CD14-positive monocyte (primary cell): ENCODE measurements around the gene EQTN. TPM values are rescaled to one million over a fixed set of nuclear protein-coding genes. Genes with fewer than 3 reads are reported as not detected.

Experiments used
- DNase-seq, 3 donors: peaks; one replicate each; pipeline ENCODE4 v3.0.0-alpha.2; 2011 to 2022
- H2AFZ ChIP-seq: 2 replicates; pipeline ENCODE4 v1.6.0; 2012; ENCODE audit warnings: mild to moderate bottlenecking, low read depth, low read length, inconsistent platforms; ENCODE audit not compliant: insufficient read depth, poor library complexity, severe bottlenecking
- H3K27ac ChIP-seq, 2 donors: 1 replicate in 1 of 2; 2 replicates in 1 of 2; pipeline ENCODE4 v1.5.1; 2012 to 2013; ENCODE audit warnings: low read length in 2 of 2, control low read depth in 1 of 2, inconsistent platforms in 1 of 2, low read depth in 1 of 2, mild to moderate bottlenecking in 1 of 2
- H3K27me3 ChIP-seq, 2 donors: one replicate each; pipeline versions ENCODE4 v1.6.0 to v1.6.1; 2011 to 2013; ENCODE audit warnings: low read length in 2 of 2; ENCODE audit not compliant: control insufficient read depth in 2 of 2, insufficient read depth in 2 of 2
- H3K36me3 ChIP-seq, 2 donors: replicated peaks in 1 of 2; 1 replicate in 1 of 2; 2 replicates in 1 of 2; pipeline versions ENCODE4 v1.5.1 to v1.6.1; 2012 to 2013; ENCODE audit warnings: low read length in 2 of 2, control low read depth in 1 of 2, inconsistent platforms in 1 of 2, mild to moderate bottlenecking in 1 of 2; ENCODE audit not compliant: insufficient read depth in 2 of 2, control insufficient read depth in 1 of 2
- H3K4me1 ChIP-seq, 2 donors: 1 replicate in 1 of 2; 2 replicates in 1 of 2; pipeline versions ENCODE4 v1.5.1 to v1.6.1; 2012 to 2013; ENCODE audit warnings: low read length in 2 of 2, control low read depth in 1 of 2, inconsistent platforms in 1 of 2, mild to moderate bottlenecking in 1 of 2, moderate library complexity in 1 of 2; ENCODE audit not compliant: insufficient read depth in 2 of 2, control insufficient read depth in 1 of 2
- H3K4me2 ChIP-seq: replicated peaks from 2 replicates; pipeline ENCODE3; 2012; ENCODE audit warnings: low read length, moderate library complexity, mild to moderate bottlenecking; ENCODE audit not compliant: poor library complexity, severe bottlenecking; ENCODE audit errors: extremely low read depth
- H3K4me3 ChIP-seq, 3 experiments: fragments of 200-600 bp in 1 of 3; sonication (generic) in 1 of 3; replicated peaks in 1 of 3; 1 replicate in 2 of 3; 2 replicates in 1 of 3; pipeline ENCODE4 v1.5.1; 2011 to 2013; ENCODE audit warnings: low read length in 3 of 3, mild to moderate bottlenecking in 3 of 3, control low read depth in 2 of 3, low read depth in 2 of 3, inconsistent platforms in 1 of 3, moderate library complexity in 1 of 3
- H3K79me2 ChIP-seq: 2 replicates; pipeline ENCODE4 v1.6.0; 2012; ENCODE audit warnings: mild to moderate bottlenecking, control low read depth, inconsistent platforms, low read length, moderate library complexity; ENCODE audit not compliant: insufficient read depth
- H3K9ac ChIP-seq: 2 replicates; pipeline ENCODE4 v1.6.0; 2017; ENCODE audit warnings: low read length, mild to moderate bottlenecking; ENCODE audit not compliant: insufficient read depth, poor library complexity, severe bottlenecking
- H3K9me3 ChIP-seq, 2 donors: replicated peaks in 1 of 2; 1 replicate in 1 of 2; 2 replicates in 1 of 2; pipeline versions ENCODE4 v1.5.1 to v1.6.1; 2012 to 2013; ENCODE audit warnings: low read length in 2 of 2, control low read depth in 1 of 2; ENCODE audit not compliant: control insufficient read depth in 1 of 2, insufficient read depth in 1 of 2
- H4K20me1 ChIP-seq: 2 replicates; pipeline ENCODE4 v1.6.0; 2012; ENCODE audit warnings: mild to moderate bottlenecking, low read length, control low read depth, moderate library complexity; ENCODE audit not compliant: insufficient read depth
- H3K27ac Mint-ChIP-seq, 7 donors: one replicate each; pipeline ENCODE4 v1.8.0; 2020; ENCODE audit warnings: mild to moderate bottlenecking in 7 of 7, mixed read lengths in 7 of 7, moderate library complexity in 6 of 7, inconsistent platforms in 2 of 7
- H3K27me3 Mint-ChIP-seq, 3 donors: one replicate each; pipeline ENCODE4 v1.8.0; 2021 to 2022; ENCODE audit warnings: low read depth in 3 of 3, mild to moderate bottlenecking in 3 of 3, mixed read lengths in 3 of 3, moderate library complexity in 3 of 3, inconsistent platforms in 1 of 3
- H3K36me3 Mint-ChIP-seq, 2 donors: one replicate each; pipeline ENCODE4 v1.8.0; 2020; ENCODE audit warnings: mixed read lengths in 2 of 2, inconsistent platforms in 1 of 2, mild to moderate bottlenecking in 1 of 2
- H3K4me1 Mint-ChIP-seq: one replicate; pipeline ENCODE4 v1.8.0; 2020; ENCODE audit warnings: mild to moderate bottlenecking, mixed read lengths
- H3K4me3 Mint-ChIP-seq, 2 donors: one replicate each; pipeline ENCODE4 v1.8.0; 2020; ENCODE audit warnings: mild to moderate bottlenecking in 2 of 2, mixed read lengths in 2 of 2, moderate library complexity in 1 of 2
- H3K9me3 Mint-ChIP-seq, 7 donors: one replicate each; pipeline ENCODE4 v1.8.0; 2020 to 2022; ENCODE audit warnings: mixed read lengths in 7 of 7, mild to moderate bottlenecking in 6 of 7, moderate library complexity in 6 of 7, inconsistent platforms in 2 of 7
- WGBS: methylation state at CpG from one replicate; pipeline ENCODE4 v1.1.5; 2013; ENCODE audit warnings: missing lambda C conversion rate; ENCODE audit not compliant: insufficient coverage; 5-methylcytosine and 5-hydroxymethylcytosine counted together
- intact Hi-C, 2 donors: fragments of 100-400 bp; cut with micrococcal nuclease; formaldehyde crosslinking; loops; one replicate each; pipeline versions ENCODE4 v1.15.0 to v1.15.1; 2023
- polyA plus RNA-seq, 3 donors: library from polyadenylated mRNA; depleted of rRNA in 1 of 3; unstranded in 2 of 3; stranded (reverse) in 1 of 3; fragments of 300-500 nt in 2 of 3; fragments of >200 nt in 1 of 3; fragmentation: Illumina TruSeq in 2 of 3; gene quantifications; 1 replicate in 2 of 3; 2 replicates in 1 of 3; pipeline ENCODE4 v1.2.3, GENCODE V29; 2012 to 2021
- TF ChIP-seq, protein P1 (sequence below): fragments of 200-600 bp; IDR thresholded peaks from one replicate; pipeline ENCODE4 v1.8.0; 2022; ENCODE audit warnings: antibody characterized with exemption, mild to moderate bottlenecking

Gene EQTN
- polyA plus RNA-seq, 3 donors, result not detected

DNA sequence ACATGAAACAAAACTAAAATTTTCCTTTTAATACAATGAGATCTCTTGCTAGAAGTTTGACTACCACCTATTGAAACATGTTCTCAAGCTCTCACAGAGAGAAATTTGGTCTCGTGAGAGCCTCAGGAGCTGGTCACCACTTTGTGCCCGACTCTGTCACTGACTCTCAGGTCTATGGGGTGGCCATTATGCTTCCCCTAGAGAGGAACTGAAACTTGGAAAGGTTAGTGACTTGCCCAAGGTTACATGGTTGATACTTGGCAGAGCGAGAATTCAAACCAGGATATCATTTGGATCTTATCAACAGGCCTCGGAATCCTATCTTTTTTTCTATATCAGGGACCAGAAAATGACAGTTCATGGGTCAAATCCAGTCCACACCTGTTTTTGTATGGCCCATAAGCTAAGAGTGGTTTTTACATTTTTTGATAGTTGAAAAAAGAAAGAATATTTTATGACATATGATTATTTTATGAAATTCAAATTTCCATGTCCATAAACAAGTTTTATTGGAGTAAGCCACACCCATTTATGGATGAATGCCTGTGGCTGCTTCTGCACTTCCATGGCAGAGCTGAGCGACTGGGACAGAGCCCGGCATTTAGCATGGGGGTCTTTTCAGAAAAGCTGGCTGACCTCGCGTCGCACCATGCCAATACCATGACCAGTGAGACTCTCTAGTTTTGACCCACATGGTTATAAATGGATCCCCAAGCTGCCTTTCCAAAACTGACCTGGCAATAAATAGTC is 44.8 kb upstream of the EQTN start:
- Histone ChIP-seq H4K20me1 (no peaks in the 10 kb centered on the region), H3K27me3 (no peaks in the 10 kb centered on the region), H3K36me3 (no peaks in the 10 kb centered on the region), H3K79me2 (no peaks in the 10 kb centered on the region), H3K4me1 (peaks cover 40 to 43% of the 10 kb centered on the region in 2 donors), H2AFZ (peak overlapping the region; percentile 45), H3K4me2 (peak overlapping the region; percentile 38), H3K9ac (no peak overlapping the region), H3K27ac (peak overlapping the region; percentile 26 to 75), H3K4me3 (peak overlapping the region in 1 of 3 experiments; percentile 32), H3K9me3 (no peaks in the 10 kb centered on the region)
- Mint-ChIP-seq H3K4me3 (peak overlapping the region; percentile 54 to 80), H3K36me3 (peaks cover 0 to 6% of the 10 kb centered on the region in 2 donors), H3K27ac (peak overlapping the region; percentile 81 to 94 (median 91)), H3K27me3 (peaks cover 0 to 3% (median 0%) of the 10 kb centered on the region in 3 donors), H3K9me3 (peaks cover 0 to 2% (median 0%) of the 10 kb centered on the region in 7 donors), H3K4me1 (peaks cover 49% of the 10 kb centered on the region)
- WGBS, result 50% methylated on average over 2 of the region's 9 CpGs
- TF ChIP-seq, protein P1, sequence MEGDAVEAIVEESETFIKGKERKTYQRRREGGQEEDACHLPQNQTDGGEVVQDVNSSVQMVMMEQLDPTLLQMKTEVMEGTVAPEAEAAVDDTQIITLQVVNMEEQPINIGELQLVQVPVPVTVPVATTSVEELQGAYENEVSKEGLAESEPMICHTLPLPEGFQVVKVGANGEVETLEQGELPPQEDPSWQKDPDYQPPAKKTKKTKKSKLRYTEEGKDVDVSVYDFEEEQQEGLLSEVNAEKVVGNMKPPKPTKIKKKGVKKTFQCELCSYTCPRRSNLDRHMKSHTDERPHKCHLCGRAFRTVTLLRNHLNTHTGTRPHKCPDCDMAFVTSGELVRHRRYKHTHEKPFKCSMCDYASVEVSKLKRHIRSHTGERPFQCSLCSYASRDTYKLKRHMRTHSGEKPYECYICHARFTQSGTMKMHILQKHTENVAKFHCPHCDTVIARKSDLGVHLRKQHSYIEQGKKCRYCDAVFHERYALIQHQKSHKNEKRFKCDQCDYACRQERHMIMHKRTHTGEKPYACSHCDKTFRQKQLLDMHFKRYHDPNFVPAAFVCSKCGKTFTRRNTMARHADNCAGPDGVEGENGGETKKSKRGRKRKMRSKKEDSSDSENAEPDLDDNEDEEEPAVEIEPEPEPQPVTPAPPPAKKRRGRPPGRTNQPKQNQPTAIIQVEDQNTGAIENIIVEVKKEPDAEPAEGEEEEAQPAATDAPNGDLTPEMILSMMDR, result no peak
- intact Hi-C loops, result no loop called here
- peak; percentile 47 to 77 (median 71) for DNase-seq

DNA sequence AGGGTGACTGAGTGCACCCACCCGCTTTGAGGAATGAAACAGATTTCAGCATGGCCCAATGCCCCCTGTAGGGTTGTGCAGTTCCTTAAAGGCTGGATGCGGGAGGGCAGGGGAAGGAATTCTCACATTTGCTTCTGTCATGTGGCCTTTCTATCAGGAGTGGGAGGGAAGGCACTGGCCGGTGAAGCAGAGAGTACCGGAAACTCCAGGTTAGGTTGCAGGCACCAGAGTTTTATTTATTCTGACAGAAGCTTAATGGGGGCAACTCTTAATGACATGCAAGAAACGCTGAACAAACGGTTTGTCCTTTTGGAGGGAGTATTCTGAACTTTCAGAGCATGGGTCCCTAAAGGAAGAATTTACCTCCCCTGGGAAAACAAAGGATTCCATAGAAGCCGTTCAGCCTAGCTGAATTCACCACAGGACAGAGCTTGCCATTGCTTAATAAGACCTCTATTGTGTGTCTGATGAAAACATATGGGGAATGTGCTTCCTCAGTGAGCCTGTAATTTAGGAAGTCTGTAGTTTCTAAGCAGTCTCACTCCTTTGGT is 44.1 kb upstream of the EQTN start:
- no peak overlapping the region for H3K9ac ChIP-seq
- peak; percentile 13 to 67 (median 64) for DNase-seq
- Mint-ChIP-seq H3K36me3 (peaks cover 3 to 8% of the 10 kb centered on the region in 2 donors), H3K9me3 (peaks cover 0 to 2% (median 0%) of the 10 kb centered on the region in 7 donors), H3K27me3 (peaks cover 0 to 3% (median 0%) of the 10 kb centered on the region in 3 donors), H3K4me3 (peak overlapping the region; percentile 54 to 80), H3K4me1 (peaks cover 52% of the 10 kb centered on the region), H3K27ac (peak overlapping the region; percentile 81 to 94 (median 91))
- H3K79me2 ChIP-seq, result no peaks in the 10 kb centered on the region
- WGBS, result 85% methylated on average over 4 of the region's 7 CpGs
- no peaks in the 10 kb centered on the region for H3K9me3 ChIP-seq
- peak overlapping the region; percentile 45 for H2AFZ ChIP-seq
- intact Hi-C loops, result no loop called here
- no peaks in the 10 kb centered on the region for H4K20me1 ChIP-seq
- peaks cover 43 to 47% of the 10 kb centered on the region in 2 donors for H3K4me1 ChIP-seq
- H3K4me2 ChIP-seq, result peak overlapping the region; percentile 38
- peak overlapping the region in 1 of 2 donors; percentile 75 for H3K27ac ChIP-seq
- no peaks in the 10 kb centered on the region for H3K36me3 ChIP-seq
- TF ChIP-seq, protein P1, result no peak
- no peaks in the 10 kb centered on the region for H3K27me3 ChIP-seq
- peak overlapping the region in 1 of 3 experiments; percentile 32 for H3K4me3 ChIP-seq
